ACC112 (cell line): ENCODE measurements around the gene PRDM16.

Source experiments
- H2AFZ ChIP-seq: fragments of 200-600 bp; sonication (generic); one replicate; pipeline ENCODE4 v1.6.0; 2017; ENCODE audit warnings: antibody characterized with exemption, low read length; ENCODE audit not compliant: unreplicated experiment
- H3K27ac ChIP-seq: fragments of 200-600 bp; sonication (generic); 2 replicates; pipeline ENCODE4 v1.5.1; 2014; ENCODE audit warnings: low read depth, mild to moderate bottlenecking, antibody characterized with exemption, low read length, moderate library complexity
- H3K27me3 ChIP-seq: fragments of 200-600 bp; sonication (generic); 2 replicates; pipeline ENCODE4 v1.6.1; 2014; ENCODE audit warnings: mild to moderate bottlenecking, antibody characterized with exemption, low read length, moderate library complexity, mixed read lengths; ENCODE audit not compliant: insufficient read depth
- H3K36me3 ChIP-seq: fragments of 200-600 bp; sonication (generic); 2 replicates; pipeline ENCODE4 v1.6.1; 2016; ENCODE audit warnings: mild to moderate bottlenecking, antibody characterized with exemption, low read length, moderate library complexity, mixed read lengths; ENCODE audit not compliant: insufficient read depth
- H3K4me1 ChIP-seq: fragments of 200-600 bp; sonication (generic); one replicate; pipeline ENCODE4 v1.6.1; 2016; ENCODE audit warnings: low read length, mixed read lengths; ENCODE audit not compliant: insufficient read depth, unreplicated experiment, control insufficient read depth
- H3K4me3 ChIP-seq: fragments of 200-600 bp; sonication (generic); 2 replicates; pipeline ENCODE4 v1.5.1; 2014; ENCODE audit warnings: mild to moderate bottlenecking, low read depth, low read length
- H3K79me2 ChIP-seq: fragments of 200-600 bp; sonication (generic); one replicate; pipeline ENCODE4 v1.6.0; 2016; ENCODE audit warnings: low read length; ENCODE audit not compliant: control insufficient read depth, unreplicated experiment, insufficient read depth

The PRDM16 gene

GRCh38 chr1:3472906-3473305 is 403.9 kb downstream of the PRDM16 start:
- Histone ChIP-seq H3K4me3 (no peak overlapping the region), H3K79me2 (no peaks in the 10 kb centered on the region), H3K36me3 (no peaks in the 10 kb centered on the region), H2AFZ (no peak overlapping the region), H3K4me1 (peaks cover 37% of the 10 kb centered on the region), H3K27ac (no peak overlapping the region; the same call in 1 of the 2 replicates), H3K27me3 (no peaks in the 10 kb centered on the region)

GRCh38 chr1:3473381-3473844 is 404.4 kb downstream of the PRDM16 start:
- Histone ChIP-seq H3K4me3 (no peak overlapping the region), H3K36me3 (no peaks in the 10 kb centered on the region), H3K79me2 (no peaks in the 10 kb centered on the region), H3K27ac (no peak overlapping the region; the same call in 1 of the 2 replicates), H3K27me3 (no peaks in the 10 kb centered on the region), H3K4me1 (peaks cover 37% of the 10 kb centered on the region), H2AFZ (no peak overlapping the region)

GRCh38 chr1:3474016-3474415 is 405.0 kb downstream of the PRDM16 start:
- Histone ChIP-seq H3K4me1 (peaks cover 37% of the 10 kb centered on the region), H2AFZ (no peak overlapping the region), H3K36me3 (no peaks in the 10 kb centered on the region), H3K79me2 (no peaks in the 10 kb centered on the region), H3K4me3 (no peak overlapping the region), H3K27ac (no peak overlapping the region), H3K27me3 (no peaks in the 10 kb centered on the region)

- Histone ChIP-seq H3K79me2 (no peaks in the 10 kb centered on the region), H3K36me3 (no peaks in the 10 kb centered on the region), H3K27ac (no peak overlapping the region), H3K27me3 (no peaks in the 10 kb centered on the region), H2AFZ (no peak overlapping the region), H3K4me3 (no peak overlapping the region), H3K4me1 (peaks cover 37% of the 10 kb centered on the region)
Observed at GRCh38 chr1:3474421-3474820, 405.4 kb downstream of the PRDM16 start.

GRCh38 chr1:3475839-3476573 is 407.0 kb downstream of the PRDM16 start:
- H3K79me2 ChIP-seq = no peaks in the 10 kb centered on the region
- H2AFZ ChIP-seq = no peak overlapping the region
- no peaks in the 10 kb centered on the region for H3K36me3 ChIP-seq
- no peak overlapping the region for H3K4me3 ChIP-seq
- H3K27me3 ChIP-seq = no peaks in the 10 kb centered on the region
- peaks cover 29% of the 10 kb centered on the region for H3K4me1 ChIP-seq
- no peak overlapping the region for H3K27ac ChIP-seq

GRCh38 chr1:3476666-3477065 is 407.7 kb downstream of the PRDM16 start:
- H2AFZ ChIP-seq = no peak overlapping the region
- no peak overlapping the region for H3K27ac ChIP-seq
- H3K4me1 ChIP-seq = peaks cover 22% of the 10 kb centered on the region
- H3K79me2 ChIP-seq = no peaks in the 10 kb centered on the region
- H3K36me3 ChIP-seq = no peaks in the 10 kb centered on the region
- H3K4me3 ChIP-seq = no peak overlapping the region
- H3K27me3 ChIP-seq = no peaks in the 10 kb centered on the region

GRCh38 chr1:3477241-3477995 is 408.4 kb downstream of the PRDM16 start:
- Histone ChIP-seq H3K36me3 (no peaks in the 10 kb centered on the region), H3K79me2 (no peaks in the 10 kb centered on the region), H2AFZ (no peak overlapping the region), H3K27ac (no peak overlapping the region), H3K4me1 (peaks cover 15% of the 10 kb centered on the region), H3K4me3 (no peak overlapping the region), H3K27me3 (no peaks in the 10 kb centered on the region)

GRCh38 chr1:3478187-3478586 is 409.2 kb downstream of the PRDM16 start:
- no peaks in the 10 kb centered on the region for H3K79me2 ChIP-seq
- no peak overlapping the region for H3K4me3 ChIP-seq
- no peak overlapping the region for H3K27ac ChIP-seq
- H2AFZ ChIP-seq = no peak overlapping the region
- H3K36me3 ChIP-seq = no peaks in the 10 kb centered on the region
- no peaks in the 10 kb centered on the region for H3K27me3 ChIP-seq
- peaks cover 11% of the 10 kb centered on the region for H3K4me1 ChIP-seq

- no peaks in the 10 kb centered on the region for H3K27me3 ChIP-seq
Observed at GRCh38 chr1:3479511-3480368, 410.7 kb downstream of the PRDM16 start.

GRCh38 chr1:3480369-3480719 is 411.3 kb downstream of the PRDM16 start:
- Histone ChIP-seq H3K4me1 (no peaks in the 10 kb centered on the region), H2AFZ (no peak overlapping the region), H3K27ac (no peak overlapping the region), H3K79me2 (no peaks in the 10 kb centered on the region), H3K4me3 (no peak overlapping the region), H3K36me3 (no peaks in the 10 kb centered on the region), H3K27me3 (no peaks in the 10 kb centered on the region)

More at GRCh38 chr1:3479511-3480368, 410.7 kb downstream of the PRDM16 start:
- Histone ChIP-seq H2AFZ (no peak overlapping the region), H3K4me3 (no peak overlapping the region), H3K79me2 (no peaks in the 10 kb centered on the region), H3K36me3 (no peaks in the 10 kb centered on the region), H3K4me1 (no peaks in the 10 kb centered on the region), H3K27ac (no peak overlapping the region)
